GM12878 (cell line): ENCODE measurements around the gene PFKL. TPM values are rescaled to one million over a fixed set of nuclear protein-coding genes. Genes with fewer than 3 reads are reported as not detected.
"Not testable (repeated sequence)": the region's sequence is repeated elsewhere in the genome, so short reads cannot be mapped to it uniquely, and the experiment has no call there.

Source experiments
- ATAC-seq: fragments of 200-7000 bp; cut with Tn5 transposase; 3 replicates; pipeline ENCODE4 v1.9.1; 2020; ENCODE audit warnings: mild to moderate bottlenecking, moderate library complexity
- BruUV-seq: library from RNA; stranded (reverse); fragments of 400-500 nt; replicated peaks from 2 replicates; lab custom pipeline; 2021; lab: Mats Ljungman, UMichigan
- CTCF ChIA-PET: fragments of 300-600 bp; sonication (Branson Sonifier 250); formaldehyde crosslinking; extraction: SDS; loops from one replicate; lab custom pipeline; 2021; ENCODE audit warnings: inconsistent platforms; lab: Yijun Ruan, JAX
- POLR2A ChIA-PET: fragments of 350-600 bp; formaldehyde crosslinking; extraction: SDS; loops from one replicate; lab custom pipeline; 2021; ENCODE audit warnings: inconsistent platforms; lab: Charles Lee
- RAD21 ChIA-PET: fragments of 300-600 bp; sonication (Branson Sonifier 250); formaldehyde crosslinking; loops from one replicate; lab custom pipeline; 2023; ENCODE audit warnings: antibody characterized with exemption; ENCODE audit not compliant: unreplicated experiment; lab: Charles Lee
- SMC1A ChIA-PET: fragments of 300-600 bp; sonication (Branson Sonifier 250); formaldehyde crosslinking; loops from one replicate; lab custom pipeline; 2023; ENCODE audit not compliant: unreplicated experiment, uncharacterized antibody; lab: Charles Lee
- DNase-seq: peaks from one replicate; pipeline ENCODE4 v3.0.0-alpha.2; 2011; ENCODE audit warnings: low read depth, low spot score
- FAIRE-seq: peaks from 3 replicates; lab custom pipeline; 2011; peaks lifted over from hg19 to GRCh38; lab: Jason Lieb, UNC
- H2AFZ ChIP-seq: 2 replicates; pipeline ENCODE4 v1.6.0; 2011; ENCODE audit warnings: low read depth, low read length, control low read depth; ENCODE audit not compliant: control insufficient read depth
- H3K27ac ChIP-seq: 2 replicates; pipeline ENCODE4 v1.5.1; 2011; ENCODE audit warnings: control low read depth; ENCODE audit not compliant: control insufficient read depth, insufficient read depth
- H3K27me3 ChIP-seq, 2 experiments: replicated peaks in 1 of 2; 2 replicates each; pipeline versions ENCODE4 v1.6.0 to v1.6.1; 2011; ENCODE audit warnings: low read length in 1 of 2; ENCODE audit not compliant: control insufficient read depth in 2 of 2, insufficient read depth in 2 of 2
- H3K36me3 ChIP-seq, 2 experiments: 2 replicates each; pipeline ENCODE4 v1.5.1; 2011; ENCODE audit warnings: low read length in 1 of 2; ENCODE audit not compliant: control insufficient read depth in 2 of 2, insufficient read depth in 2 of 2
- H3K4me1 ChIP-seq: 2 replicates; pipeline ENCODE4 v1.6.1; 2011; ENCODE audit warnings: mild to moderate bottlenecking, low read length, moderate library complexity, mixed read lengths; ENCODE audit not compliant: control insufficient read depth, insufficient read depth
- H3K4me2 ChIP-seq: 2 replicates; pipeline ENCODE4 v1.6.0; 2011; ENCODE audit warnings: control low read depth; ENCODE audit not compliant: control insufficient read depth, insufficient read depth
- H3K4me3 ChIP-seq: fragments of 200-600 bp; sonication (generic); 2 replicates; pipeline ENCODE4 v1.5.1; 2016
- H3K79me2 ChIP-seq: 2 replicates; pipeline ENCODE4 v1.6.0; 2011; ENCODE audit warnings: low read length; ENCODE audit not compliant: control insufficient read depth, insufficient read depth
- H3K9ac ChIP-seq: 2 replicates; pipeline ENCODE4 v1.8.0; 2011; ENCODE audit warnings: low read length, control low read depth, mixed read lengths; ENCODE audit not compliant: control insufficient read depth, insufficient read depth
- H3K9me3 ChIP-seq: replicated peaks from 3 replicates; pipeline ENCODE4 v1.5.1; 2011; ENCODE audit warnings: mild to moderate bottlenecking, low read length; ENCODE audit not compliant: control insufficient read depth, insufficient read depth
- H4K20me1 ChIP-seq: 2 replicates; pipeline ENCODE4 v1.6.0; 2011; ENCODE audit not compliant: control insufficient read depth, insufficient read depth
- CEBPB ChIP-seq, 2 experiments: fragments of 150-350 bp in 1 of 2; IDR thresholded peaks; 2 replicates each; pipeline ENCODE4 v1.6.1; 2012 to 2014; ENCODE audit warnings: low read depth in 2 of 2, low read length in 2 of 2, borderline replicate concordance in 1 of 2, inconsistent platforms in 1 of 2
- E4F1 ChIP-seq: fragments of 450-650 bp; IDR thresholded peaks from 2 replicates; pipeline ENCODE4 v1.6.1; 2018; ENCODE audit warnings: borderline replicate concordance, mild to moderate bottlenecking; ENCODE audit not compliant: partially characterized antibody
- NFIC ChIP-seq: IDR thresholded peaks from 2 replicates; pipeline ENCODE4 v1.6.1; 2012; ENCODE audit warnings: low read depth, mild to moderate bottlenecking, inconsistent platforms, low read length, moderate library complexity
- RAD51 ChIP-seq: fragments of 450-650 bp; IDR thresholded peaks from 2 replicates; pipeline ENCODE4 v1.6.1; 2016; ENCODE audit warnings: moderate library complexity, mild to moderate bottlenecking, inconsistent platforms
- SREBF1 ChIP-seq: IDR thresholded peaks from 2 replicates; pipeline ENCODE4 v1.6.1; 2012; ENCODE audit warnings: mild to moderate bottlenecking, low read length
- ZNF207 ChIP-seq: fragments of 450-650 bp; IDR thresholded peaks from 2 replicates; pipeline ENCODE4 v1.6.1; 2014; ENCODE audit warnings: antibody characterized with exemption, mild to moderate bottlenecking, borderline replicate concordance
- WGBS: methylation state at CpG from one replicate; pipeline ENCODE4 v1.1.6; 2016; ENCODE audit warnings: low lambda C conversion rate; ENCODE audit not compliant: insufficient replicate concordance, insufficient coverage; ENCODE audit errors: missing lambda C conversion rate; 5-methylcytosine and 5-hydroxymethylcytosine counted together
- in situ Hi-C: fragments of 300-500 bp; cut with MboI; formaldehyde crosslinking; loops from 9 replicates; pipeline ENCODE4 v1.14.3; 2018; ENCODE audit warnings: mixed read lengths
- intact Hi-C: fragments of 100-400 bp; cut with micrococcal nuclease; formaldehyde crosslinking; loops from one replicate; pipeline ENCODE4 v1.14.2; 2022; ENCODE audit not compliant: unreplicated experiment
- polyA plus RNA-seq, 11 experiments: library from polyadenylated mRNA; depleted of rRNA in 4 of 11; unstranded in 6 of 11; stranded (reverse) in 5 of 11; fragments of >200 nt; fragmentation: Nextera tagmentation in 4 of 11; fragmentation: Illumina TruSeq in 1 of 11; extraction: Ambion mirVana in 4 of 11; extraction: Trizol in 1 of 11; gene quantifications; 1 replicate in 1 of 11; 2 replicates in 10 of 11; pipeline versions ENCODE4 v1.2.1 to v1.2.3, GENCODE V29; 2011 to 2016; ENCODE audit warnings: inconsistent platforms in 2 of 11, missing spikeins in 2 of 11, low read depth in 1 of 11
- total RNA-seq, 4 experiments: library from RNA; depleted of rRNA in 3 of 4; stranded (reverse); fragments of >200 nt in 3 of 4; fragmentation: Illumina TruSeq in 1 of 4; extraction: Trizol in 1 of 4; gene quantifications; 2 replicates each; pipeline versions ENCODE4 v1.2.1 to v1.2.3, GENCODE V29; 2013 to 2021
- TF ChIP-seq, protein P1 (sequence below): IDR thresholded peaks from 2 replicates; pipeline ENCODE4 v1.6.1; 2012; ENCODE audit warnings: mild to moderate bottlenecking, low read depth, low read length
- TF ChIP-seq, protein P2 (sequence below): IDR thresholded peaks from 2 replicates; pipeline ENCODE4 v1.6.1; 2012; ENCODE audit warnings: low read depth, low read length, improper control_type of control experiment
- TF ChIP-seq, protein P3 (sequence below): fragments of 450-650 bp; IDR thresholded peaks from 2 replicates; pipeline ENCODE4 v1.6.1; 2016; ENCODE audit warnings: mild to moderate bottlenecking

The PFKL gene
- total and polyA plus RNA-seq, 10 of the 15 experiments (the other 5 are each of a cell fraction or from before 2014, with no cell fraction given): 1.2 to 192 (median 112) TPM

DNA sequence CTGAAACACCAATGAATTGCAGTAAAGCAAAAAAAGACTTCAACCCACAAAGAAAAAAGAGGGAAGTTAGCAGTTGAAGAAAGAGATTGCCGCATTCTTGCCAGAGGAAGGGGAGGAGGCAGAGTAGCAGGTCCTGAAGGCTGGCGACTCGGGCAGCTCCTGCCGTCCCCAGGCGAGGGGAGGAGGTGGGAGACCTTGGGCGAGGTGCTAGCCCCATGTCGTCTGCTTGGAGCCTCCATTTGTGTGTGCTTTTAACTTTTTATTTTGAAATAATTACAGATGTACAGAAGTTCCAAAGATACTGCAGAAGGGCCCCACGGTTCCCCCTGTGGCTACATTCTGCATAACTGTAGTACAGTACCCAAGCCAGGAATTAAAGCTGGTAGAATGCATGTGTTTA is 60.3 kb downstream of the PFKL start (continued):
- TF ChIP-seq NFIC (no peak), CEBPB (IDR thresholded peaks at IDR 0.05; ENCODE audit: borderline replicate concordance in 1 of 2, low read depth in 2 of 2, low read length in 2 of 2) (no peak), SREBF1 (no peak), E4F1 (no peak), ZNF207 (no peak), RAD51 (no peak)
- TF ChIP-seq, protein P1, sequence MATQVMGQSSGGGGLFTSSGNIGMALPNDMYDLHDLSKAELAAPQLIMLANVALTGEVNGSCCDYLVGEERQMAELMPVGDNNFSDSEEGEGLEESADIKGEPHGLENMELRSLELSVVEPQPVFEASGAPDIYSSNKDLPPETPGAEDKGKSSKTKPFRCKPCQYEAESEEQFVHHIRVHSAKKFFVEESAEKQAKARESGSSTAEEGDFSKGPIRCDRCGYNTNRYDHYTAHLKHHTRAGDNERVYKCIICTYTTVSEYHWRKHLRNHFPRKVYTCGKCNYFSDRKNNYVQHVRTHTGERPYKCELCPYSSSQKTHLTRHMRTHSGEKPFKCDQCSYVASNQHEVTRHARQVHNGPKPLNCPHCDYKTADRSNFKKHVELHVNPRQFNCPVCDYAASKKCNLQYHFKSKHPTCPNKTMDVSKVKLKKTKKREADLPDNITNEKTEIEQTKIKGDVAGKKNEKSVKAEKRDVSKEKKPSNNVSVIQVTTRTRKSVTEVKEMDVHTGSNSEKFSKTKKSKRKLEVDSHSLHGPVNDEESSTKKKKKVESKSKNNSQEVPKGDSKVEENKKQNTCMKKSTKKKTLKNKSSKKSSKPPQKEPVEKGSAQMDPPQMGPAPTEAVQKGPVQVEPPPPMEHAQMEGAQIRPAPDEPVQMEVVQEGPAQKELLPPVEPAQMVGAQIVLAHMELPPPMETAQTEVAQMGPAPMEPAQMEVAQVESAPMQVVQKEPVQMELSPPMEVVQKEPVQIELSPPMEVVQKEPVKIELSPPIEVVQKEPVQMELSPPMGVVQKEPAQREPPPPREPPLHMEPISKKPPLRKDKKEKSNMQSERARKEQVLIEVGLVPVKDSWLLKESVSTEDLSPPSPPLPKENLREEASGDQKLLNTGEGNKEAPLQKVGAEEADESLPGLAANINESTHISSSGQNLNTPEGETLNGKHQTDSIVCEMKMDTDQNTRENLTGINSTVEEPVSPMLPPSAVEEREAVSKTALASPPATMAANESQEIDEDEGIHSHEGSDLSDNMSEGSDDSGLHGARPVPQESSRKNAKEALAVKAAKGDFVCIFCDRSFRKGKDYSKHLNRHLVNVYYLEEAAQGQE: no peak
- TF ChIP-seq, protein P2, sequence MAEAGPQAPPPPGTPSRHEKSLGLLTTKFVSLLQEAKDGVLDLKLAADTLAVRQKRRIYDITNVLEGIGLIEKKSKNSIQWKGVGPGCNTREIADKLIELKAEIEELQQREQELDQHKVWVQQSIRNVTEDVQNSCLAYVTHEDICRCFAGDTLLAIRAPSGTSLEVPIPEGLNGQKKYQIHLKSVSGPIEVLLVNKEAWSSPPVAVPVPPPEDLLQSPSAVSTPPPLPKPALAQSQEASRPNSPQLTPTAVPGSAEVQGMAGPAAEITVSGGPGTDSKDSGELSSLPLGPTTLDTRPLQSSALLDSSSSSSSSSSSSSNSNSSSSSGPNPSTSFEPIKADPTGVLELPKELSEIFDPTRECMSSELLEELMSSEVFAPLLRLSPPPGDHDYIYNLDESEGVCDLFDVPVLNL: no peak
- TF ChIP-seq, protein P3, sequence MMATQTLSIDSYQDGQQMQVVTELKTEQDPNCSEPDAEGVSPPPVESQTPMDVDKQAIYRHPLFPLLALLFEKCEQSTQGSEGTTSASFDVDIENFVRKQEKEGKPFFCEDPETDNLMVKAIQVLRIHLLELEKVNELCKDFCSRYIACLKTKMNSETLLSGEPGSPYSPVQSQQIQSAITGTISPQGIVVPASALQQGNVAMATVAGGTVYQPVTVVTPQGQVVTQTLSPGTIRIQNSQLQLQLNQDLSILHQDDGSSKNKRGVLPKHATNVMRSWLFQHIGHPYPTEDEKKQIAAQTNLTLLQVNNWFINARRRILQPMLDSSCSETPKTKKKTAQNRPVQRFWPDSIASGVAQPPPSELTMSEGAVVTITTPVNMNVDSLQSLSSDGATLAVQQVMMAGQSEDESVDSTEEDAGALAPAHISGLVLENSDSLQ: no peak

GRCh38 chr21:44361903-44362302 is 62.0 kb downstream of the PFKL start:
- intact Hi-C loops, FAIRE-seq, POLR2A ChIA-PET, H3K27me3 ChIP-seq, H3K9ac ChIP-seq, H3K36me3 ChIP-seq, SMC1A ChIA-PET, in situ Hi-C loops, BruUV-seq, DNase-seq, H3K4me1 ChIP-seq, H2AFZ ChIP-seq, H3K4me2 ChIP-seq, CTCF ChIA-PET, H4K20me1 ChIP-seq, H3K27ac ChIP-seq, H3K4me3 ChIP-seq, ATAC-seq, H3K9me3 ChIP-seq, RAD21 ChIA-PET, H3K79me2 ChIP-seq: not testable (repeated sequence)
- WGBS: 75% methylated on average over 5 of the region's 5 CpGs
